NB4 (cell line): Measurements from ENCODE around the gene FOXJ3.

Experiments
- CTCF ChIP-seq: IDR thresholded peaks from one replicate; pipeline ENCODE4 v1.5.1; 2012; ENCODE audit warnings: low read depth, low read length
- MAX ChIP-seq: IDR thresholded peaks from 2 replicates; pipeline ENCODE4 v1.6.1; 2011; ENCODE audit warnings: low read depth, low read length
- MYC ChIP-seq: IDR thresholded peaks from 2 replicates; pipeline ENCODE4 v1.6.1; 2011; ENCODE audit warnings: low read depth, low read length
- POLR2A ChIP-seq: IDR thresholded peaks from 2 replicates; pipeline ENCODE4 v1.6.1; 2011; ENCODE audit warnings: mild to moderate bottlenecking; ENCODE audit not compliant: insufficient read length; ENCODE audit errors: extremely low read depth

DNA sequence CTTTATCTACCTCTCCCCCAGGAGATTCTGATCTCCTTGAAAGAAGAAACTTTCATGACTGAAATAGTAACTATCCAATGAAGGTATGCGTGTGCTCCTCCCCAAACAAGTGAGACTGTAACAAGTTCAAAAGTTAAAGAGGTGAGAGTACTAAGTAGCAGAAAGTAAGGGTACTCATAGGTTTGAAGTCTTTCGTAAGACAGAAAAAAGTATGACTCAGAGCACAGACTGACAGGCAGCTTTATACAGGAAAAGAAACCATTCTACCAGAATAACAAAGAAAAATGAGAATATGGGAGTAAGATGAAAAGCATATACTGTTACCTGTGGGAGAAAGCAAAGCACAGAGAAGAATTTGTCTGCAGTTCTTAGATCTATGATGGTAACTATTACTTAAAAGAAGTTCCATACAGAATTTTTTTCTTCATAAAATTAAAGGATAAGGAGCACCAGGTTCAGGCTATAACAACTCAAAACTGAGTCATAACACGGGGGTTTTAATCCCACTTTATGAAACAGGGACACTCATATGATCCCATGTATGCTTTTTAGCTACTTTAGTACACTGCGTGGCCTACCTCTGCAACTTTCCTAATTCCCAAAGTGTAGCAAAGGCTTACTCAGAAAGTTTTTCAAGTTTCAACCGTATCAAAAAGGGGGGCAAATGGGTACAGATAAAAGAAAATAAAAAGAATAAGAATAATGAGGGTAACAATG is 52.0 kb downstream of the FOXJ3 start:
- TF ChIP-seq CTCF (no peak), POLR2A (no peak), MAX (no peak), MYC (no peak)
